Measurements from ENCODE around the gene PELO. TPM values are rescaled to one million over a fixed set of nuclear protein-coding genes. Genes with fewer than 3 reads are reported as not detected.

Gene PELO
- polyA plus RNA-seq, 1 donor, result 26.7 TPM

GRCh38 chr5:52829664-52830063 is 41.9 kb downstream of the PELO start:
- no peak for DNase-seq

- no peak for DNase-seq
These were observed 42.9 kb downstream of the PELO start for GRCh38 chr5:52830650-52831049.

- DNase-seq, result no peak
These were observed 44.2 kb downstream of the PELO start for GRCh38 chr5:52831786-52832511.

- DNase-seq, result no peak
These were observed 46.6 kb downstream of the PELO start for GRCh38 chr5:52834320-52834719.

- DNase-seq, result no peak
These were observed 49.4 kb downstream of the PELO start for GRCh38 chr5:52837068-52837467.

Other genes starting within 250 kb of the PELO start
- gene ITGA1, start within 50 bp of the PELO start, polyA plus RNA-seq (ENCODE audit: insufficient read length), result 60.0 TPM
- 32.4 TPM for gene ITGA2, start 201.4 kb downstream of the PELO start, polyA plus RNA-seq (ENCODE audit: insufficient read length)